Activated CD4-positive, alpha-beta memory T cell treated with anti-CD3 and anti-CD28 coated beads for 36 hours (primary cell): ENCODE results near the gene P2RX1. TPM values are rescaled to one million over a fixed set of nuclear protein-coding genes. Genes with fewer than 3 reads are reported as not detected.

Source experiments
- CTCF ChIA-PET: fragments of 350-600 bp; sonication (Branson Sonifier 250); formaldehyde crosslinking; loops from one replicate; lab custom pipeline; 2021; ENCODE audit warnings: antibody characterized with exemption, inconsistent platforms; lab: Charles Lee
- POLR2A ChIA-PET: fragments of 350-600 bp; sonication (Branson Sonifier 250); formaldehyde crosslinking; loops from one replicate; lab custom pipeline; 2021; ENCODE audit warnings: antibody characterized with exemption; lab: Charles Lee
- DNase-seq: peaks from one replicate; pipeline ENCODE4 v3.0.0-alpha.2; 2020
- H3K27ac Mint-ChIP-seq: one replicate; pipeline ENCODE4 v1.8.0; 2021; ENCODE audit warnings: mixed read lengths
- H3K27me3 Mint-ChIP-seq: one replicate; pipeline ENCODE4 v1.8.0; 2021; ENCODE audit warnings: mixed read lengths
- H3K36me3 Mint-ChIP-seq: one replicate; pipeline ENCODE4 v1.8.0; 2021; ENCODE audit warnings: mixed read lengths
- H3K4me1 Mint-ChIP-seq: one replicate; pipeline ENCODE4 v1.8.0; 2021; ENCODE audit warnings: low read depth, mixed read lengths
- H3K4me3 Mint-ChIP-seq: one replicate; pipeline ENCODE4 v1.8.0; 2021; ENCODE audit warnings: mild to moderate bottlenecking, mixed read lengths
- H3K9me3 Mint-ChIP-seq: one replicate; pipeline ENCODE4 v1.8.0; 2021; ENCODE audit warnings: mixed read lengths
- intact Hi-C: fragments of 100-400 bp; cut with micrococcal nuclease; formaldehyde crosslinking; loops from one replicate; pipeline ENCODE4 v1.15.1; 2023
- total RNA-seq, 2 experiments: library from RNA; stranded (reverse); gene quantifications; one replicate each; pipeline ENCODE4 v1.2.3, GENCODE V29; 2021

The P2RX1 gene
- total RNA-seq, 2 experiments from 2014 or later = 0.43 to 0.44 TPM

GRCh38 chr17:3910420-3911270 is 5.6 kb downstream of the P2RX1 start:
- H3K27ac Mint-ChIP-seq = peak overlapping the region; percentile 86
- intact Hi-C loops = loop anchor here (5.0 to 10.0 kb wide), 5 partner anchors 48 to 234 kb away; partner anchors contain the start of genes CYB5D2, NCBP3 and ZZEF1
- H3K4me1 Mint-ChIP-seq = peaks cover 24% of the 10 kb centered on the region
- H3K36me3 Mint-ChIP-seq = no peaks in the 10 kb centered on the region
- no peaks in the 10 kb centered on the region for H3K9me3 Mint-ChIP-seq
- DNase-seq = peak; percentile 16
- ChIA-PET POLR2A (no interaction called here), CTCF (interaction anchor here (1.0 to 4.3 kb wide), 4 partner anchors 66 to 173 kb away, joined by 3 to 39 read pairs (median 3); partner anchors contain the start of gene NCBP3)
- peak overlapping the region; percentile 55 for H3K4me3 Mint-ChIP-seq
- no peaks in the 10 kb centered on the region for H3K27me3 Mint-ChIP-seq

GRCh38 chr17:3909257-3909656 is 7.0 kb downstream of the P2RX1 start:
- ChIA-PET POLR2A (no interaction called here), CTCF (no interaction called here)
- Mint-ChIP-seq H3K9me3 (no peaks in the 10 kb centered on the region), H3K27me3 (no peaks in the 10 kb centered on the region), H3K27ac (no peak overlapping the region), H3K4me1 (peaks cover 24% of the 10 kb centered on the region), H3K4me3 (no peak overlapping the region), H3K36me3 (no peaks in the 10 kb centered on the region)
- intact Hi-C loops = no loop called here
- no peak for DNase-seq

- intact Hi-C loops = no loop called here
- ChIA-PET CTCF (interaction anchor here (1.1 to 1.9 kb wide), 4 partner anchors 62 to 170 kb away, joined by 3 to 7 read pairs (median 4); partner anchors contain the start of gene NCBP3), POLR2A (no interaction called here)
These were observed 8.6 kb downstream of the P2RX1 start for GRCh38 chr17:3907483-3908216.

GRCh38 chr17:3906881-3907280 is 9.4 kb downstream of the P2RX1 start:
- Mint-ChIP-seq H3K27ac (no peak overlapping the region), H3K27me3 (no peaks in the 10 kb centered on the region), H3K4me1 (peaks cover 15% of the 10 kb centered on the region), H3K36me3 (no peaks in the 10 kb centered on the region), H3K4me3 (no peak overlapping the region), H3K9me3 (no peaks in the 10 kb centered on the region)
- ChIA-PET POLR2A (no interaction called here), CTCF (interaction anchor here (1.1 to 1.9 kb wide), 4 partner anchors 61 to 169 kb away, joined by 3 to 7 read pairs (median 4); partner anchors contain the start of gene NCBP3)
- DNase-seq = no peak
- intact Hi-C loops = no loop called here

More at GRCh38 chr17:3907483-3908216, 8.6 kb downstream of the P2RX1 start:
- Mint-ChIP-seq H3K4me3 (no peak overlapping the region), H3K27ac (no peak overlapping the region), H3K27me3 (no peaks in the 10 kb centered on the region), H3K4me1 (peaks cover 16% of the 10 kb centered on the region), H3K9me3 (no peaks in the 10 kb centered on the region), H3K36me3 (no peaks in the 10 kb centered on the region)
- DNase-seq = no peak

DNA sequence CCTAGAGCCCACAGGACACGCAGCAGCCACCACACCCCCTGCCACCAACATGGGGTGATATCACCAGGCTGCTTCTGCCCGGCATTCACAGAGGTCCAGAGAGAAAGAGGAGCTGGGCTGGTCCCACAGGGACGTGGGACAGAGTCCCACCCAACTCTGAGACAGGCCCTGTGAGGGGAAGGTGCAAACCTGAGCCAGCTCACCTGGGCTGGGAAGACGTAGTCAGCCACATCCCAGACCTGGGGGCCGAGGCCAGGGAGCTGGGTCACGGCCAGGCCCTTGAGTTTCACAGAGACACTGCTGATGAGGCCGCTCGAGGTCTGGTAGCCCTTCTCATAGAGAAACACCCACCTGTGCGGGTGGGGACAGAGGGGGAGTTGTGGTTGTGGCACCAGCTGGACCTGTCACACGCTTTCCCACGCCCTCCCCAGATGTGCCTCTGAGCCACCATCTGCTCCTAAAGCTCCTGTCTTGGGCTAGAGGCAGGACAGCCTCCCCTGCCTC is 11.2 kb downstream of the P2RX1 start:
- no peak overlapping the region for H3K27ac Mint-ChIP-seq
- DNase-seq = no peak
- no peaks in the 10 kb centered on the region for H3K9me3 Mint-ChIP-seq
- no peak overlapping the region for H3K4me3 Mint-ChIP-seq
- ChIA-PET POLR2A (no interaction called here), CTCF (interaction anchor here (1.4 to 2.6 kb wide), 2 partner anchors 9 to 167 kb away, joined by 6 to 17 read pairs; no protein-coding TSS in a partner anchor)
- no peaks in the 10 kb centered on the region for H3K36me3 Mint-ChIP-seq
- H3K27me3 Mint-ChIP-seq = no peaks in the 10 kb centered on the region
- intact Hi-C loops = no loop called here
- no peaks in the 10 kb centered on the region for H3K4me1 Mint-ChIP-seq

- H3K36me3 Mint-ChIP-seq = no peaks in the 10 kb centered on the region
- intact Hi-C loops = no loop called here
- CTCF ChIA-PET = interaction anchor here (1.4 to 2.6 kb wide), 2 partner anchors 9 to 167 kb away, joined by 6 to 17 read pairs; no protein-coding TSS in a partner anchor
- no peaks in the 10 kb centered on the region for H3K9me3 Mint-ChIP-seq
- POLR2A ChIA-PET = no interaction called here
- DNase-seq = no peak
- H3K4me3 Mint-ChIP-seq = no peak overlapping the region
- H3K4me1 Mint-ChIP-seq = no peaks in the 10 kb centered on the region
- no peak overlapping the region for H3K27ac Mint-ChIP-seq
- no peaks in the 10 kb centered on the region for H3K27me3 Mint-ChIP-seq
These were observed 11.8 kb downstream of the P2RX1 start for GRCh38 chr17:3904501-3904900.

GRCh38 chr17:3903881-3904290 is 12.4 kb downstream of the P2RX1 start:
- ChIA-PET CTCF (interaction anchor here (1.0 to 2.6 kb wide), 2 partner anchors 10 to 141 kb away, joined by 3 to 17 read pairs; no protein-coding TSS in a partner anchor), POLR2A (no interaction called here)
- H3K36me3 Mint-ChIP-seq = no peaks in the 10 kb centered on the region
- no peak for DNase-seq
- H3K9me3 Mint-ChIP-seq = no peaks in the 10 kb centered on the region
- H3K27ac Mint-ChIP-seq = no peak overlapping the region
- no peaks in the 10 kb centered on the region for H3K4me1 Mint-ChIP-seq
- no peaks in the 10 kb centered on the region for H3K27me3 Mint-ChIP-seq
- intact Hi-C loops = no loop called here
- H3K4me3 Mint-ChIP-seq = no peak overlapping the region

DNA sequence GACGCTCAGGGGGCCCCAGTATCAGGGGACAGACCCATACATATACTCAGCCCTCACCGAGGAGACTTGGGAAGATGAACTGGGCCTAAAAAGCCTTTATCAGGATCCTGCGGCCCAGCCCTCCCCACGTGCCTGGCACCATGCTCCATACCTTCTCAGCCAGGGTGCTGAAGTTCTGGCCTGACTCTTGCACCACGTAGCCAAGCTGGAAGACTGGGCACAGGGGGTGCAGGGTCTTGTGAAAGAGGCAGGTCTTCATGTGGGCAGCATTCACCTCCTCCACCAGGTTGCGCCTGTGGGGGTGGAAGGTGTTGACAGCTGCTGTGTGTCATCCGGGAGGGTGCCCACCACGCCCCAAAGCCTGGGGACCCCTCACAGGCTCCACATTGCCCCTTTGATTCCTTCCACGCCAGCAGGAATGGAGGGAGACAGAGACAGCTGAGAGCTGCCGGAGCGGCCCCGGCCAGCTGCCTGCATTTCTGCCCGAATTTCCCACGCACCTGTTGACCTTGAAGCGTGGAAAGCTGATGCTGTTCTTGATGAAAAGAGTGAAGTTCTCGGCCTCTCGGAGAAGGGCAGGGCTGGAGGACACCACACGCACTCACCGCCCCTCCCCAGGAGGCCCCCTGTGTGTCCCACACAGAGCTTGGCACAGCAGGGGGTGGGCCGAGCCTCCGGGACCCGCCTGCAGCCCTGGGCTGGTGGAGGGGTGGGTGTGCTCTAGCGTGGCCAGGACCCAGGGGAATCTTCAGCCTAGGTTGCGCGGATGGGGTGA is 13.0 kb downstream of the P2RX1 start:
- H3K9me3 Mint-ChIP-seq = no peaks in the 10 kb centered on the region
- no peaks in the 10 kb centered on the region for H3K4me1 Mint-ChIP-seq
- ChIA-PET CTCF (interaction anchor here (1.0 to 4.0 kb wide), 3 partner anchors 10 to 140 kb away, joined by 3 to 22 read pairs (median 17); no protein-coding TSS in a partner anchor), POLR2A (no interaction called here)
- no peak for DNase-seq
- H3K27me3 Mint-ChIP-seq = no peaks in the 10 kb centered on the region
- H3K36me3 Mint-ChIP-seq = no peaks in the 10 kb centered on the region
- H3K4me3 Mint-ChIP-seq = no peak overlapping the region
- intact Hi-C loops = no loop called here
- H3K27ac Mint-ChIP-seq = no peak overlapping the region

DNA sequence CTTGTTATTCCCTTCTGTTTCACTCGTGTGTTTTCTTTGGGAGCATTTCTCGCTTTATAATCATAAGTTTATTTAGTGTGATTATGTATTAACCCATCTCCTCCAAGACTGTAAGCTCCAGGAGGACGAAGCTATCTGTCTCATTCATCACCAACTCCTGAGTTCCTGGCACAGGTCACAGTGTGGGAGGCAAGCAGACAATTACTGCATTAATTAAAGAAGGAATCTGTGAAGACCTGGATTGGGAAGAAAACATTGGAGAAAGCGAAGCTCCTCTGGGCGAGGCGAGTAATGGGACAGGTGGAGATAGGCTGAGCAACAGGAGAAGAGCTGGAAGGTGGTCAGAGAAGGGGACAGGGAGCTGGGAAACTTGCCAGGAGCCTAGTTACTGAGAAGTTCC is 15.6 kb downstream of the P2RX1 start:
- Mint-ChIP-seq H3K9me3 (no peaks in the 10 kb centered on the region), H3K4me1 (no peaks in the 10 kb centered on the region), H3K27me3 (no peaks in the 10 kb centered on the region), H3K27ac (no peak overlapping the region), H3K4me3 (no peak overlapping the region), H3K36me3 (no peaks in the 10 kb centered on the region)
- POLR2A ChIA-PET = no interaction called here
- CTCF ChIA-PET = interaction anchor here (1.6 to 4.0 kb wide), 2 partner anchors 13 to 37 kb away, joined by 3 to 22 read pairs; no protein-coding TSS in a partner anchor
- no peak for DNase-seq
- intact Hi-C loops = no loop called here

- no peak for DNase-seq
- Mint-ChIP-seq H3K4me3 (no peak overlapping the region), H3K27ac (no peak overlapping the region), H3K9me3 (no peaks in the 10 kb centered on the region), H3K36me3 (no peaks in the 10 kb centered on the region), H3K27me3 (no peaks in the 10 kb centered on the region), H3K4me1 (peaks cover 9% of the 10 kb centered on the region)
- POLR2A ChIA-PET = no interaction called here
- CTCF ChIA-PET = interaction anchor here (0.8 to 1.2 kb wide), 2 partner anchors 37 to 160 kb away, joined by 3 read pairs; no protein-coding TSS in a partner anchor
- intact Hi-C loops = no loop called here
These were observed 18.5 kb downstream of the P2RX1 start for GRCh38 chr17:3897731-3898130.

- no peaks in the 10 kb centered on the region for H3K9me3 Mint-ChIP-seq
- H3K27me3 Mint-ChIP-seq = no peaks in the 10 kb centered on the region
- H3K36me3 Mint-ChIP-seq = no peaks in the 10 kb centered on the region
- DNase-seq = no peak
- no peak overlapping the region for H3K27ac Mint-ChIP-seq
- H3K4me1 Mint-ChIP-seq = peaks cover 11% of the 10 kb centered on the region
- no peak overlapping the region for H3K4me3 Mint-ChIP-seq
- POLR2A ChIA-PET = no interaction called here
- intact Hi-C loops = no loop called here
- CTCF ChIA-PET = interaction anchor here (1.2 kb wide), 1 partner anchor 36 kb away, joined by 3 read pairs; no protein-coding TSS in a partner anchor
These were observed 19.4 kb downstream of the P2RX1 start for GRCh38 chr17:3896968-3897235.
